ENCODE measurements around the gene SERPINB10.

The SERPINB10 gene

DNA sequence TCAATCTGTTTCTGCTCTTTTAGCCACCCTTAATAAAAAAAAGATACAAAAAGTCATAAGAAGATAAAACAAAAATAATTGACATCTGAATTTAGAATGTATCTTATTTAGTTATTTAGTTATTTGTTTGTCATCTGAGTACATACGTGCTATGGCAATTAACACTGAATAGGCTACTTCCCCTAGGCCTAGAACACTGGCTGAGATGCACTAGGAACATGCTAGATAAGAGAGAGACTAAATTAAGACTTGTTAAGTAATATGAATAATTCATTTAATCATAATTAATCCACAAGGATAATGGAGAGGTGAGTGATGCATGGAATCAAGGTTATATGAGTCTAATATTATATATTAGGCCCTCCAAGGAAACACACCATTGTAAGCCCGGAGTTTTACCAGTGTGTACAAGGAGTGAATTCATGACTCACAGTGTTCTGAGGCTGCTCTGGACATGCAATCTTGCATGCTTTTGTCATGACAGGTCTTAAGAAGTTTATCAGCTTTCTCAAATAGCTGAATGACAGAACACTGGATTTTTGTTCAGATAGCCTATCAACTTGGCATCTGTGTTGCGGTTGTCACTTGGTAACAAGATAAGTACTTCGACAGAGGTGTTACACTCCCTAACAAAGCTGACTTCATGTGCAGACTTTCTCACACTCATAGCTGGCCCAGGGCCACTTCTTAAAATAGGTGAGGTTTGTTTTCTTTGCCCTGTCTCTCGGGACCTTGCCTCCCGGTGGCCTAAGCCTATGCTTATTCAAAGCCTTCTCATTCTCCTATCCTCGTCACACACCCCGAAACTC is 25.2 kb upstream of the SERPINB10 start:
- no peaks in the 10 kb centered on the region for H3K4me1 Mint-ChIP-seq
- H3K27me3 Mint-ChIP-seq = peaks cover 9% of the 10 kb centered on the region
- H3K36me3 Mint-ChIP-seq = no peaks in the 10 kb centered on the region
- ATAC-seq (ENCODE audit: low read depth) (no peak), DNase-seq (ENCODE audit: low spot score in 2 of 2) (no peak)
- no peaks in the 10 kb centered on the region for H3K9me3 Mint-ChIP-seq
- H3K4me3 Mint-ChIP-seq = no peak overlapping the region
- no peak overlapping the region for H3K27ac Mint-ChIP-seq

GRCh38 chr18:63883617-63884016 is 24.1 kb upstream of the SERPINB10 start:
- H3K27me3 Mint-ChIP-seq = peaks cover 9% of the 10 kb centered on the region
- ATAC-seq (ENCODE audit: low read depth) (no peak), DNase-seq (ENCODE audit: low spot score in 2 of 2) (no peak)
- H3K9me3 Mint-ChIP-seq = no peaks in the 10 kb centered on the region
- H3K4me1 Mint-ChIP-seq = no peaks in the 10 kb centered on the region
- no peaks in the 10 kb centered on the region for H3K36me3 Mint-ChIP-seq
- no peak overlapping the region for H3K27ac Mint-ChIP-seq
- H3K4me3 Mint-ChIP-seq = no peak overlapping the region

- H3K36me3 Mint-ChIP-seq = no peaks in the 10 kb centered on the region
- H3K27me3 Mint-ChIP-seq = peaks cover 7% of the 10 kb centered on the region
- H3K27ac Mint-ChIP-seq = no peak within 1 kb of the TSS
- DNase-seq (ENCODE audit: low spot score in 2 of 2) (no peak), ATAC-seq (ENCODE audit: low read depth) (no peak)
- no peaks in the 10 kb centered on the region for H3K9me3 Mint-ChIP-seq
- no peak within 1 kb of the TSS for H3K4me3 Mint-ChIP-seq
- H3K4me1 Mint-ChIP-seq = no peaks in the 10 kb centered on the region
Measured at GRCh38 chr18:63887424-63887823, 20.3 kb upstream of the SERPINB10 start, which contains the start of gene SERPINB2. TSS of gene SERPINB2 (plus strand) at chr18:63887705. CDS start at chr18:63891445, 3,740 bp downstream.

DNA sequence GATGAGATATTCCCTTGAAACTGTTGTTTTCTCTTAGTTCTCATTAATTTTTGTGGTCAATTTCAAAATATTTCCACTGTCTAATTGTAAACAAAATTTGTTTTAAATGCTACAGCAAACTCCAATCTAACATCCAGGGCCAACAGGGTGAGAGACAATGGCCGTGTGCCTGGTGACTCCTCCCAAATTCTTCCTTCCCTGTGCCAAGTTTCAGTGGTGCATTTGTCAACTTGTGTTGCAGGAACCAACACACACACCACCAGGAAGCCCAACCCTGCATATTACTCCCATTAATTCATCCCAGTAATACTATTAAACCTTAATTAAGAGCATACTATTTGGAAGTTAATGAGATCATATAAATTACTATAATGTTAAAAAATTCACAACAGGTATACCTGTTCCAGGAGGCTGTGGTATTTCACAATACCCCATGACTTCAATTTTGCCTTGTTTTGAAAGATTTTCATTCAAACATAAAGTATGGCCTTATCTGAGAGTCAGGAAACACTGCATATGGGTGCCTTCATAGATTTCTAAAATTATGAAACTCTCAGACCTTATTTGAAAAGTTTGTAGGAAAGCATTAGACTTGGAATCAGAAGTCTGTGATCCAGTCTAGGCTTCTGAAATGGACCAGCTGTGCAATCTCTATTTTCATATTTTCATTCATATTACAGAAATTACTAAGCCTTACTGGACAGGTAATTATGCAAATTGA is 19.1 kb upstream of the SERPINB10 start:
- no peaks in the 10 kb centered on the region for H3K9me3 Mint-ChIP-seq
- H3K27me3 Mint-ChIP-seq = peaks cover 7% of the 10 kb centered on the region

GRCh38 chr18:63889626-63890025 is 18.1 kb upstream of the SERPINB10 start:
- Mint-ChIP-seq H3K4me1 (no peaks in the 10 kb centered on the region), H3K4me3 (no peak overlapping the region), H3K27ac (no peak overlapping the region), H3K36me3 (no peaks in the 10 kb centered on the region), H3K27me3 (peaks cover 5% of the 10 kb centered on the region), H3K9me3 (no peaks in the 10 kb centered on the region)
- DNase-seq (ENCODE audit: low spot score in 2 of 2) (no peak), ATAC-seq (ENCODE audit: low read depth) (no peak)

More for the DNA sequence above, 19.1 kb upstream of the SERPINB10 start:
- Mint-ChIP-seq H3K4me3 (no peak overlapping the region), H3K4me1 (no peaks in the 10 kb centered on the region), H3K36me3 (no peaks in the 10 kb centered on the region), H3K27ac (no peak overlapping the region)
- DNase-seq (ENCODE audit: low spot score in 2 of 2) = no peak
- no peak for ATAC-seq (ENCODE audit: low read depth)

DNA sequence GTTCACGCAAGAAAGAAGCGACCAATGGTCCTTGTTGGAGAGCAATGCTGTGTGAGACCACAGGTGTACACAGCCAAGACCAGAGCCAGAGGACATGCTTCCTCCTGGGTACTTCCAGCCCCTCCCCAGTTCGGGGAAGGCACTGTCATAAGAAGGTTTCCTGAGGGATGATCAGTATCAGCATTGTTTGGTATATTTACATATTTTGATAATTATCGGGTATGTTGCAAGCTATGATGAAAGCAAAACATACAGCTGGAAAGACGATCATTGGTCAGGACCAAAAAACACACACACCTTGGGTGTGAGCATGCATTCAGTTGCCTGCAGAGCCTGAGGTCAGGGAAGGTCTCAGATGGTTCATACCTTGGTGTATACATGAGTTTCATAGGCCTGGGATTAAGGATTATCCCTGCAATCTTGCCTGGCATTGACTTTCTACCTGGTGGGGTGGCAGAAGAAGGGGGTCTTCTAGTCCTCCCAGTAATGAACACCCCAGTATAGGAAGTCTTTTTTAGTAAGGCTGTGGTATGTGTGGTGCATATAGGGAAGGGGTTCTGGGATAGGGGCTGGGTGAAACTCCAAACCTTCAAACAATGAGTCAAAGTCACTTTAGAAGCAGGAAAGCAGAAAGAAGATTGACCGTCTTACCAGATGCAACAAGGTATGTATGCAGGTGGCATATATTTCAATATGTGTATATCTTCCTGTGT is 17.4 kb upstream of the SERPINB10 start:
- no peaks in the 10 kb centered on the region for H3K9me3 Mint-ChIP-seq
- no peak for DNase-seq (ENCODE audit: low spot score in 2 of 2)
- no peak overlapping the region for H3K4me3 Mint-ChIP-seq
- H3K27me3 Mint-ChIP-seq = peaks cover 4% of the 10 kb centered on the region
- ATAC-seq (ENCODE audit: low read depth) = no peak
- no peaks in the 10 kb centered on the region for H3K4me1 Mint-ChIP-seq
- H3K27ac Mint-ChIP-seq = no peak overlapping the region
- no peaks in the 10 kb centered on the region for H3K36me3 Mint-ChIP-seq

DNA sequence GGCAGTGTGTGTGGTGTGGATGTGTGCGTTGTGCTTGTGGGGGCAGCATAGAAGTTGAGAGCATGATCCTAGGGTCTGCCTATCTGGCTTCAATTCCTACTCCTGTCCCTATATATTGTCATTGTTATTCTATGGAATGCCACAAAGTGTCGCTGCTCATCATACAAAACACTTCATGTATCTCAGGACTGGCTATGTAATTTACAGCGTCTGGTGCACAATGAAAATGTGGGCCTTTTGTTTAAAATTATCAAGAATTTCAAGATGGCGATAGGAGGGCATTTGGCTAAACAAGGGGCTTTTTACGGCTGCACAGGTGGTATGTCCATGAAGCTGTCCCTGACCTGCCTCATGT is 16.8 kb upstream of the SERPINB10 start:
- H3K27me3 Mint-ChIP-seq = peaks cover 3% of the 10 kb centered on the region
- no peaks in the 10 kb centered on the region for H3K9me3 Mint-ChIP-seq
- H3K4me1 Mint-ChIP-seq = no peaks in the 10 kb centered on the region
- H3K4me3 Mint-ChIP-seq = no peak overlapping the region
- no peak for ATAC-seq (ENCODE audit: low read depth)
- no peak for DNase-seq (ENCODE audit: low spot score in 2 of 2)
- no peak overlapping the region for H3K27ac Mint-ChIP-seq
- no peaks in the 10 kb centered on the region for H3K36me3 Mint-ChIP-seq

DNA sequence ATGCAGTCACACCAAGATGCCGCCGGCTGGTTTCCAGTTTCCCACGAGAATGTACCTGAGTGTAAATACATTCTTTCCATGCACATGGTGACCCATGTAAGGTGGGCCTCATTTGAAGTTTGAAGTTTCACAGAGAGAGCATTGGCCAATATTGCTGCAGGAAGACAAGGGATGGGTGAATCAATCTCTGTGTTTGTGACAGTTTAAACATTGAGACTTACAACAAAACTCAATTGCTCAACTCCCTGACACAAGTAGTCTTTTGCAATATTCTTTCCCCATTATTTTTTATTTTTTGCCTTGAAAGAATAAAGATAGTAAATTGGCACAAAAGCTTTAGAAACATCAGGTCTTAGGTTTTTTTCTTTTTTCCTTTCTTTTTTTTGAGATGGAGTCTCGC is 15.2 kb upstream of the SERPINB10 start:
- ATAC-seq (ENCODE audit: low read depth) (no peak), DNase-seq (ENCODE audit: low spot score in 2 of 2) (no peak)
- H3K36me3 Mint-ChIP-seq = no peaks in the 10 kb centered on the region
- H3K27ac Mint-ChIP-seq = no peak overlapping the region
- H3K27me3 Mint-ChIP-seq = no peaks in the 10 kb centered on the region
- no peak overlapping the region for H3K4me3 Mint-ChIP-seq
- no peaks in the 10 kb centered on the region for H3K4me1 Mint-ChIP-seq
- no peaks in the 10 kb centered on the region for H3K9me3 Mint-ChIP-seq

DNA sequence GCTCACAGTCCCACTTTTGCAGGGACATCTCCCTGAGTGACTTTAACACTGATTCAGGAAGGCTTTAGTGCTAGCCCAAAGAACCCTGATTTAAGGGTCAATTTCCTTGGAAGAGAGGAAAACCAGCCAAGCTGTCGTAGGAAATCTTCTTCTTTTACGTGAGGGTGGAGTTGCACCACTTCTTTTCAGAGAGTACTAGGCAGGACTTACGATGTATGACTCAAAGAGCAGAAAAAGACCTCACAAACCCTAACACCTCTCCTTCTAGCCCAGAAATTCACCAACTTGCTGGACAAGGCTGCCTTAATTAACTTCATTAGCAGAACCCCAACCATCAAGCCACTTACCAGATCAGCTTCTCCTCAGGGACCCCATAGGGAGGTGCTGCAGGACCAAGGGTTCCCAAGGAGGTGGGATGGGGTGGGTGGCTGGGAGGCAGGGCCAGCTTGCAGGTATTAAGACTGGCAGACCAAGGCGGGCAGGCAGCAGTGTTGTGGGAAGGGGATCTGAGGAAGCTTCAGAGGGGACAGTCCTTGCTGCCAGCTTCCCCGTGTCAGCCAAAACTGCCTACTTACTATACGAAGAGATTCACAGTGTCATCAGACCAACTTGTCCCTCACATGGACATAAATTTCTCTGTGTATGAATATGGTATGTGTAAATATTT is 13.5 kb upstream of the SERPINB10 start:
- Mint-ChIP-seq H3K36me3 (no peaks in the 10 kb centered on the region), H3K27ac (no peak overlapping the region), H3K27me3 (no peaks in the 10 kb centered on the region), H3K4me1 (no peaks in the 10 kb centered on the region), H3K4me3 (no peak overlapping the region), H3K9me3 (no peaks in the 10 kb centered on the region)
- ATAC-seq (ENCODE audit: low read depth) = no peak
- no peak for DNase-seq (ENCODE audit: low spot score in 2 of 2)

DNA sequence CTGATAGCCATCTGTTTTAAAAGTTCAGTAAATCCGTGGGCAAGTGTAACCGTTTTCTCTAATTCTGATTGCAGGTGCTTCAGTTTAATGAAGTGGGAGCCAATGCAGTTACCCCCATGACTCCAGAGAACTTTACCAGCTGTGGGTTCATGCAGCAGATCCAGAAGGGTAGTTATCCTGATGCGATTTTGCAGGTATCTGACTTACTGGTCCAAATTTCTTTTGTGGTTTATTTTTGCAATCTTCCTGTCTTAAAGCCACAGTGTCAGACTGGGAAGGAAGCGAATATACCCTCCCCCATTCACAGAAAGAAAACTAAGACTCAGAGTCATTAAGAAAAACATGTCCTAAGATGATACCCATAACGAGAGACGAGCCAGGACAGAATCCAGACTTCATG is 12.6 kb upstream of the SERPINB10 start:
- no peak overlapping the region for H3K4me3 Mint-ChIP-seq

GRCh38 chr18:63897072-63897471 is 10.7 kb upstream of the SERPINB10 start:
- no peak for DNase-seq (ENCODE audit: low spot score in 2 of 2)
- Mint-ChIP-seq H3K27ac (no peak overlapping the region), H3K9me3 (no peaks in the 10 kb centered on the region), H3K36me3 (no peaks in the 10 kb centered on the region), H3K4me1 (no peaks in the 10 kb centered on the region), H3K4me3 (no peak overlapping the region), H3K27me3 (no peaks in the 10 kb centered on the region)
- ATAC-seq (ENCODE audit: low read depth) = no peak

More for the DNA sequence above, 12.6 kb upstream of the SERPINB10 start:
- no peak for ATAC-seq (ENCODE audit: low read depth)
- no peak for DNase-seq (ENCODE audit: low spot score in 2 of 2)
- no peaks in the 10 kb centered on the region for H3K9me3 Mint-ChIP-seq
- H3K36me3 Mint-ChIP-seq = no peaks in the 10 kb centered on the region
- H3K27me3 Mint-ChIP-seq = no peaks in the 10 kb centered on the region
- H3K4me1 Mint-ChIP-seq = no peaks in the 10 kb centered on the region
- H3K27ac Mint-ChIP-seq = no peak overlapping the region

DNA sequence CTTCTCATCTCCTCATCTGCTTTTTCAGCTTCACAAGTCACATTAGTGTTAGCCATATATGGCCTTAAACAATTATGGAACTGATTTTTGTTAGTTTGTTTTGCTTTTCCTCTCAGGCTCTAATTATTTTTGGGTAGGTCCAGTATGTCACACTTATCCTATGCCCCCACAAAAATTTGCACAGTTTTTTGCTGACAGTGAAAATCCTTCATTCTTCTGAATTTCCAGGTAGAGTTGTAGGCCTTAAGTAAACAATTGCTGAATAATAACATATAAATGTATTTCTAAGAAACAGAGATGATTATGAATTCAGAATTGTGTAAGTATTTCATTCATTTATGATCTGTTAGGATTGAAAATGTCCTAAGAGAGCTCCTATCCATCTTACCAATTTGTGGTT is 8.6 kb upstream of the SERPINB10 start:
- no peak overlapping the region for H3K27ac Mint-ChIP-seq
- H3K27me3 Mint-ChIP-seq = peaks cover 4% of the 10 kb centered on the region
- H3K4me1 Mint-ChIP-seq = no peaks in the 10 kb centered on the region
- no peak overlapping the region for H3K4me3 Mint-ChIP-seq
- no peaks in the 10 kb centered on the region for H3K9me3 Mint-ChIP-seq
- no peak for ATAC-seq (ENCODE audit: low read depth)
- no peak for DNase-seq (ENCODE audit: low spot score in 2 of 2)
- H3K36me3 Mint-ChIP-seq = no peaks in the 10 kb centered on the region

DNA sequence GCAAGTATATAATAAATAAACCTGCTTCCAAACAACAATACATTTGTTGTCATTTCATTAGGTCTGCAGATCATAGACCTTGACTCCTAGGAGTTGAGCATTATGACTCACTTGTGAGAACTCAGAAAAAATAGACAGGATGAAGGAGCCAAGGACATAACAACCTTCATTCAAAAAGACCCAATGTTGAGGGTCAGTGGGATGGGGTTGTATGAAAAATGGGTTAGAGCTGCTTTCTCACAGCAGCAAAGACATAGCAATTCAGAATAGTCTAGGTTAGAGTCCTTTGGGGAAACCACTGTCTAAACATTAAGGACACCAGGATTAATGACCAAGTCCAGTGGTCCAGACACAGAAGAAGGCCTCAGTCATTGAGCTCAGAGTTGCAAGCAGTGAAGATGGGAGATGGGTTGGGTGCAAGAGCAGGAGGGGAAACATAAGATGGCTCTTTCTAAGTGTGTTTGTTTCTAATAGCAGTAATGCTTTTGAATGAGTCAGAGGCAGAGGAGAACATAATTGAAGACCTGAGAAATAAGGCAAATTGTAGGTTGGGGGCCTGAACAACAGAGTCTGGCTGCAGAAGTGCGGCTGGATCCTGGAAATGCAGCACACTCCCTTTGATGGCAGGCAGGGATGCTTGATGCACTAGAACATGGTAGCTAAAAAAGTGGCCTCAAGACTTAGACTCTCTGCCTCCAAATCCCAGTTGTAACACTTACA is 3.7 kb upstream of the SERPINB10 start:
- Mint-ChIP-seq H3K27ac (no peak overlapping the region), H3K27me3 (peaks cover 4% of the 10 kb centered on the region), H3K4me3 (no peak overlapping the region), H3K4me1 (peaks cover 4% of the 10 kb centered on the region), H3K9me3 (no peaks in the 10 kb centered on the region), H3K36me3 (no peaks in the 10 kb centered on the region)
- ATAC-seq (ENCODE audit: low read depth) (no peak), DNase-seq (ENCODE audit: low spot score in 2 of 2) (no peak)
